Activated CD8-positive, alpha-beta T cell treated with anti-CD3 and anti-CD28 coated beads for 36 hours (primary cell): ENCODE results near the gene DMBX1. TPM values are rescaled to one million over a fixed set of nuclear protein-coding genes. Genes with fewer than 3 reads are reported as not detected.

Experiments
- ATAC-seq: fragments of 200-7000 bp; cut with Tn5 transposase; one replicate; pipeline ENCODE4 v1.10.0; 2021; ENCODE audit warnings: mild to moderate bottlenecking, moderate library complexity
- CTCF ChIA-PET: fragments of 350-600 bp; sonication (Branson Sonifier 250); formaldehyde crosslinking; loops from one replicate; lab custom pipeline; 2021; ENCODE audit warnings: antibody characterized with exemption; lab: Charles Lee
- POLR2A ChIA-PET: fragments of 350-600 bp; sonication (Branson Sonifier 250); formaldehyde crosslinking; loops from one replicate; lab custom pipeline; 2021; ENCODE audit warnings: antibody characterized with exemption; lab: Charles Lee
- DNase-seq: peaks from one replicate; pipeline ENCODE4 v3.0.0-alpha.2; 2020
- H3K27ac Mint-ChIP-seq: one replicate; pipeline ENCODE4 v1.8.0; 2021; ENCODE audit warnings: mild to moderate bottlenecking, mixed read lengths
- H3K27me3 Mint-ChIP-seq: one replicate; pipeline ENCODE4 v1.8.0; 2021; ENCODE audit warnings: mixed read lengths
- H3K36me3 Mint-ChIP-seq: one replicate; pipeline ENCODE4 v1.8.0; 2021; ENCODE audit warnings: low read depth, mixed read lengths
- H3K4me1 Mint-ChIP-seq: one replicate; pipeline ENCODE4 v1.8.0; 2021; ENCODE audit warnings: low read depth, mixed read lengths
- H3K4me3 Mint-ChIP-seq: one replicate; pipeline ENCODE4 v1.8.0; 2021; ENCODE audit warnings: mild to moderate bottlenecking, moderate library complexity, mixed read lengths
- H3K9me3 Mint-ChIP-seq: one replicate; pipeline ENCODE4 v1.8.0; 2021; ENCODE audit warnings: mixed read lengths
- CTCF ChIP-seq: fragments of 200-600 bp; IDR thresholded peaks from one replicate; pipeline ENCODE4 v1.8.0; 2022; ENCODE audit warnings: antibody characterized with exemption, mild to moderate bottlenecking
- intact Hi-C: fragments of 100-400 bp; cut with micrococcal nuclease; formaldehyde crosslinking; loops from one replicate; pipeline ENCODE4 v1.10.0; 2022
- total RNA-seq, 2 experiments: library from RNA; stranded (reverse); gene quantifications; one replicate each; pipeline ENCODE4 v1.2.3, GENCODE V29; 2021

The DMBX1 gene
- total RNA-seq, 2 experiments from 2014 or later: 0.09 TPM; not detected in 1

GRCh38 chr1:46453449-46453848 lies 36.2 kb upstream of the DMBX1 start:
- ChIA-PET POLR2A (no interaction called here), CTCF (interaction anchor here (0.8 to 4.7 kb wide), 3 partner anchors 13 to 95 kb away, joined by 4 to 27 read pairs (median 26); no protein-coding TSS in a partner anchor)
- no peak for TF ChIP-seq CTCF
- Mint-ChIP-seq H3K9me3 (no peaks in the 10 kb centered on the region), H3K27me3 (peaks cover 29% of the 10 kb centered on the region), H3K27ac (no peak overlapping the region), H3K36me3 (no peaks in the 10 kb centered on the region), H3K4me3 (no peak overlapping the region), H3K4me1 (peaks cover 3% of the 10 kb centered on the region)
- no peak for DNase-seq
- intact Hi-C loops: no loop called here
- no peak for ATAC-seq

- Mint-ChIP-seq H3K4me3 (no peak overlapping the region), H3K36me3 (no peaks in the 10 kb centered on the region), H3K9me3 (no peaks in the 10 kb centered on the region), H3K27ac (no peak overlapping the region), H3K27me3 (peaks cover 15% of the 10 kb centered on the region), H3K4me1 (no peaks in the 10 kb centered on the region)
- ChIA-PET CTCF (interaction anchor here (1.5 kb wide), 1 partner anchor 9 kb away, joined by 4 read pairs; no protein-coding TSS in a partner anchor), POLR2A (no interaction called here)
- no peak for ATAC-seq
- intact Hi-C loops: no loop called here
- no peak for TF ChIP-seq CTCF
- no peak for DNase-seq
Observed at GRCh38 chr1:46455951-46456350, 33.7 kb upstream of the DMBX1 start.

- intact Hi-C loops: no loop called here
- POLR2A ChIA-PET: interaction anchor here (0.6 kb wide), 1 partner anchor 9 kb away, joined by 3 read pairs; no protein-coding TSS in a partner anchor
- no peak overlapping the region for H3K27ac Mint-ChIP-seq
- CTCF ChIA-PET: interaction anchor here (1.5 kb wide), 1 partner anchor 9 kb away, joined by 4 read pairs; no protein-coding TSS in a partner anchor
- DNase-seq (no peak), ATAC-seq (no peak)
- H3K4me3 Mint-ChIP-seq: no peak overlapping the region
- H3K4me1 Mint-ChIP-seq: no peaks in the 10 kb centered on the region
- no peaks in the 10 kb centered on the region for H3K36me3 Mint-ChIP-seq
- peaks cover 15% of the 10 kb centered on the region for H3K27me3 Mint-ChIP-seq
- TF ChIP-seq CTCF: no peak
- no peaks in the 10 kb centered on the region for H3K9me3 Mint-ChIP-seq
Observed at GRCh38 chr1:46456411-46456963, 33.1 kb upstream of the DMBX1 start.

GRCh38 chr1:46457178-46457577 lies 32.5 kb upstream of the DMBX1 start:
- TF ChIP-seq CTCF: no peak
- Mint-ChIP-seq H3K27ac (no peak overlapping the region), H3K4me3 (no peak overlapping the region), H3K4me1 (no peaks in the 10 kb centered on the region), H3K27me3 (peaks cover 19% of the 10 kb centered on the region), H3K9me3 (no peaks in the 10 kb centered on the region), H3K36me3 (no peaks in the 10 kb centered on the region)
- DNase-seq (no peak), ATAC-seq (no peak)
- POLR2A ChIA-PET: interaction anchor here (0.6 kb wide), 1 partner anchor 9 kb away, joined by 3 read pairs; no protein-coding TSS in a partner anchor
- CTCF ChIA-PET: interaction anchor here (0.9 to 1.8 kb wide), 3 partner anchors 10 to 71 kb away, joined by 3 to 6 read pairs (median 4); no protein-coding TSS in a partner anchor
- intact Hi-C loops: no loop called here

- TF ChIP-seq CTCF: no peak
- Mint-ChIP-seq H3K4me3 (no peak overlapping the region), H3K27me3 (peaks cover 19% of the 10 kb centered on the region), H3K36me3 (no peaks in the 10 kb centered on the region), H3K27ac (no peak overlapping the region), H3K9me3 (no peaks in the 10 kb centered on the region), H3K4me1 (no peaks in the 10 kb centered on the region)
- ChIA-PET POLR2A (interaction anchor here (1.1 kb wide), 1 partner anchor 11 kb away, joined by 3 read pairs; no protein-coding TSS in a partner anchor), CTCF (interaction anchor here (0.7 to 1.8 kb wide), 5 partner anchors 11 to 70 kb away, joined by 3 to 6 read pairs (median 3); no protein-coding TSS in a partner anchor)
- ATAC-seq (no peak), DNase-seq (no peak)
- intact Hi-C loops: no loop called here
Observed at GRCh38 chr1:46458190-46458589, 31.4 kb upstream of the DMBX1 start.
